ENCODE results near the gene BMPR1A.

DNA sequence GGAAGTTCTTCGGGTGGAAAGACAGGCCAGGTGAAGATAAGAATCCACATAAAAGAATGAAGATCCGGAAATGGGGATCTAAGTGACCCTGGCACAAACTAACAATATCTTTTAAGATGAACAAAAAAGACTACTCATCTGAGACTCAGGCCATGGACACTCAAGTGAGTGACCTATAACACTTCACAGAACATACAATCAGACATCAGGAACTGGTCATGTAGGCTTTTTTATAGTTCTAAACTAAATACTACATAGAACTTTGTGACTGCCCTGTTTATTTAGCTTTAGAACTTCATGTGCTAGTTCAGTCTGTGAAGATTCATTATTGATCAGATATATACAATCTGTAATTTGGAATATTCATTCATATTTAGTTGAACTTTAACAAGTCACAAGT lies 148.2 kb downstream of the BMPR1A start:
- TF ChIP-seq REST (IDR thresholded peaks at IDR 0.05; ENCODE audit: insufficient read depth in 1 of 2, low read depth in 2 of 2, low read length in 2 of 2): no peak
- no peak for TF ChIP-seq SIN3A (IDR thresholded peaks at IDR 0.05; ENCODE audit: borderline replicate concordance, insufficient read depth, low read length)
- TF ChIP-seq POLR2AphosphoS5 (IDR thresholded peaks at IDR 0.05; ENCODE audit: low read depth, low read length): no peak
- TF ChIP-seq TAF1 (IDR thresholded peaks at IDR 0.05; ENCODE audit: borderline replicate concordance, insufficient read depth, low read length): no peak
- no peak for TF ChIP-seq FOXP2 (optimal IDR thresholded peaks at IDR 0.05; ENCODE audit: borderline replicate concordance, extremely low read depth, extremely low read length, insufficient read depth)
